Measurements from ENCODE around the gene CPNE5. TPM values are rescaled to one million over a fixed set of nuclear protein-coding genes. Genes with fewer than 3 reads are reported as not detected.

The CPNE5 gene
- total and polyA plus RNA-seq, 2 of the 4 experiments (the other 2 are of a cell fraction): 0.07 TPM; not detected in 1

- dilution Hi-C loops (cut with HindIII; ENCODE audit: low sequenced_read_pairs, unreplicated experiment): no loop called here
These were observed 148.2 kb downstream of the CPNE5 start for GRCh38 chr6:36691011-36691410.

More at GRCh38 chr6:36691011-36691410, 148.2 kb downstream of the CPNE5 start:
- BruUV-seq (replicated peaks): no TSS peak
- Histone ChIP-seq H3K23ac (ENCODE audit: low read depth, low read length) (no peak overlapping the region), H3K14ac (replicated peaks; ENCODE audit: low read depth, low read length) (no peak overlapping the region), H2AK5ac (ENCODE audit: low read depth, low read length) (no peak overlapping the region), H3K27ac (ENCODE audit: insufficient read depth, low read length) (no peak overlapping the region), H2BK20ac (ENCODE audit: low read depth, low read length) (no peak overlapping the region), H3K9me3 (ENCODE audit: control insufficient read depth, insufficient read depth, low read length) (no peaks in the 10 kb centered on the region), H3K79me1 (ENCODE audit: low read depth in 1 of 2, low read length in 2 of 2) (peaks cover 0 to 11% of the 10 kb centered on the region in 2 experiments; a peak in 2 of 4 replicates), H3K18ac (ENCODE audit: low read depth, low read length) (no peak overlapping the region), H3K4ac (ENCODE audit: low read depth, low read length) (no peak overlapping the region), H2BK120ac (ENCODE audit: low read depth, low read length) (no peak overlapping the region), H2BK5ac (ENCODE audit: low read depth, low read length, poor library complexity, severe bottlenecking) (no peak overlapping the region), H4K20me1 (ENCODE audit: insufficient read depth, low read length) (peaks cover 40% of the 10 kb centered on the region), H3K56ac (ENCODE audit: extremely low read depth, insufficient read depth, low read length) (no peak overlapping the region), H4K5ac (ENCODE audit: low read depth, low read length) (no peak overlapping the region), H3K4me2 (ENCODE audit: low read depth, low read length) (no peak overlapping the region), H3K4me1 (ENCODE audit: control insufficient read depth, insufficient read depth, low read length) (no peaks in the 10 kb centered on the region), H2BK15ac (ENCODE audit: low read depth, low read length) (no peak overlapping the region), H2AFZ (replicated peaks; ENCODE audit: low read length, poor library complexity) (no peak overlapping the region), H2AK9ac (replicated peaks; ENCODE audit: low read depth, low read length, poor library complexity) (no peak overlapping the region), H3K9ac (ENCODE audit: low read depth, low read length) (no peak overlapping the region), H3K4me3 (ENCODE audit: insufficient read depth, low read depth, low read length) (no peak overlapping the region), H4K91ac (ENCODE audit: insufficient read depth, low read depth, low read length) (no peak overlapping the region), H4K8ac (ENCODE audit: low read depth in 2 of 2, low read length in 2 of 2) (no peak overlapping the region), H3K36me3 (ENCODE audit: control insufficient read depth, insufficient read depth, low read length) (peaks cover 15% of the 10 kb centered on the region), H3K9me1 (ENCODE audit: insufficient read depth, low read length) (no peaks in the 10 kb centered on the region), H3K27me3 (ENCODE audit: control insufficient read depth, insufficient read depth, low read length) (no peaks in the 10 kb centered on the region; the same call in 1 of the 2 replicates)
- DNase-seq (no peak), ATAC-seq (ENCODE audit: low read depth) (no peak)
- in situ Hi-C loops (cut with MboI; ENCODE audit: low sequenced_read_pairs): no loop called here
- intact Hi-C loops (cut with micrococcal nuclease): no loop called here
- no peak for TF ChIP-seq NFE2L2 (IDR thresholded peaks at IDR 0.05; ENCODE audit: low read depth, low read length)
- TF ChIP-seq RAD21 (IDR thresholded peaks at IDR 0.05; ENCODE audit: low read length): no peak
- TF ChIP-seq FOS (IDR thresholded peaks at IDR 0.05; ENCODE audit: low read depth, low read length): no peak
- TF ChIP-seq CEBPB (IDR thresholded peaks at IDR 0.05; ENCODE audit: low read depth, low read length): no peak
- no peak for TF ChIP-seq USF2 (IDR thresholded peaks at IDR 0.05; ENCODE audit: low read depth, low read length)
- TF ChIP-seq SMC3 (IDR thresholded peaks at IDR 0.05; ENCODE audit: low read depth, low read length): no peak
- no peak for TF ChIP-seq ELK1 (IDR thresholded peaks at IDR 0.05; ENCODE audit: borderline replicate concordance, low read depth, low read length)
- TF ChIP-seq CTCF (conservative IDR thresholded peaks at IDR 0.05; ENCODE audit: low read depth, low read length): no peak
- TF ChIP-seq MXI1 (IDR thresholded peaks at IDR 0.05; ENCODE audit: borderline replicate concordance, low read depth, low read length): no peak
- no peak for TF ChIP-seq CHD1 (IDR thresholded peaks at IDR 0.05; ENCODE audit: low read depth, low read length)
- TF ChIP-seq RCOR1 (IDR thresholded peaks at IDR 0.05; ENCODE audit: insufficient replicate concordance, low read length): no peak
- no peak for TF ChIP-seq MAFK (IDR thresholded peaks at IDR 0.05; ENCODE audit: low read depth, low read length)
- TF ChIP-seq RFX5 (IDR thresholded peaks at IDR 0.05; ENCODE audit: low read depth, low read length): no peak
- no peak for TF ChIP-seq MAZ (IDR thresholded peaks at IDR 0.05; ENCODE audit: borderline replicate concordance, low read depth, low read length)
- TF ChIP-seq BHLHE40 (IDR thresholded peaks at IDR 0.05; ENCODE audit: low read depth, low read length): no peak
- TF ChIP-seq POLR2A (IDR thresholded peaks at IDR 0.05; ENCODE audit: low read depth, low read length): no peak
- ChIA-PET CTCF (interaction anchor here (1.2 kb wide), 1 partner anchor 67 kb away, joined by 3 read pairs; no protein-coding TSS in a partner anchor), POLR2A (ENCODE audit: unreplicated experiment) (interaction anchor here (0.6 kb wide), 1 partner anchor 87 kb away, joined by 4 read pairs; no protein-coding TSS in a partner anchor)
- no CpG with 5 or more reads among the region's 4 CpGs for WGBS, 2 experiments (ENCODE audit: extremely low coverage in 2 of 2, insufficient read length in 1 of 2)
